Rectal smooth muscle tissue (tissue), 1 donor: Measurements from ENCODE around the gene CEBPE.

Experiments
- H3K27ac ChIP-seq: one replicate; pipeline ENCODE4 v1.7.0; 2013; ENCODE audit warnings: low read depth, low read length, inconsistent platforms
- H3K27me3 ChIP-seq: one replicate; pipeline ENCODE4 v1.7.0; 2013; ENCODE audit warnings: low read length; ENCODE audit not compliant: control insufficient read depth, insufficient read depth
- H3K36me3 ChIP-seq: one replicate; pipeline ENCODE4 v1.7.0; 2013; ENCODE audit warnings: low read length; ENCODE audit not compliant: control insufficient read depth, insufficient read depth
- H3K4me1 ChIP-seq: one replicate; pipeline ENCODE4 v1.7.0; 2013; ENCODE audit warnings: low read length; ENCODE audit not compliant: control insufficient read depth, insufficient read depth
- H3K4me3 ChIP-seq: one replicate; pipeline ENCODE4 v1.7.0; 2013; ENCODE audit warnings: low read length
- H3K9ac ChIP-seq: one replicate; pipeline ENCODE4 v1.7.0; 2013; ENCODE audit warnings: low read length

CEBPE gene

DNA sequence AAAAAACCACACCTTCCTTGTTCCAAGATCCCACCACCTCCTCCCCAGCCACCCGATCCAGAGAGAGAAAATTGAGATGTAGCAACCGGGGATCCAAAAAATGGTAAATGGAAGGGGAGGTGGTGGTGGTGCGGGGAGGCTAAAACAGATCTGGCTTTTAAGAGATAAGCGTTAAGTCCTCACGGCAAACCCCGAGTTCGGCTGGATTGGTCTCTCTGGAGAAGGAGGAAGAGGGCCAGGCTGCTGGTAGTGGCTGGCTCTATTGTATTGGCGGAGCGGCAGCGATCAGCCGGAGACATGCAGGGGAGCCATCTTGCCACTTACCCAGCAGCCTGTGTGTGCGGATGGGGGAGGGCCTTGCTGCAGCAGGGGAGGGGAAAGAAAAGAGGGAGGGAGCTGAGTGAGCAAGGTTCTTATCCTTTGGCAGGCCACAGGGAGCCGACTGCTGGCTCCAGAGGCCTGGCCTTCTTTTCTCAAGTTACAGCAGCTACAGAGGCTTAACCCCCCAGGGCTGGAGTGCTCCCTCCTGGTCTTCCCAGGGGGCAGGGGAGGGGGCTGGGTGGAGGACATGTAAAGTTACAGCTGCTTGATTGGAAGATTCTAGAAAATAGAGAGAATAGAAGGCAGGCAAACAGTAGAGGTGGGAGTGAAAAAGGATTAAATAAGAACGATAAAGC is 47.7 kb downstream of the CEBPE start:
- Histone ChIP-seq H3K4me1 (peaks cover 16% of the 10 kb centered on the region), H3K27ac (peak overlapping the region; percentile 75), H3K9ac (peak overlapping the region; percentile 29), H3K4me3 (peak overlapping the region; percentile 77), H3K36me3 (peaks cover 35% of the 10 kb centered on the region), H3K27me3 (no peaks in the 10 kb centered on the region)

DNA sequence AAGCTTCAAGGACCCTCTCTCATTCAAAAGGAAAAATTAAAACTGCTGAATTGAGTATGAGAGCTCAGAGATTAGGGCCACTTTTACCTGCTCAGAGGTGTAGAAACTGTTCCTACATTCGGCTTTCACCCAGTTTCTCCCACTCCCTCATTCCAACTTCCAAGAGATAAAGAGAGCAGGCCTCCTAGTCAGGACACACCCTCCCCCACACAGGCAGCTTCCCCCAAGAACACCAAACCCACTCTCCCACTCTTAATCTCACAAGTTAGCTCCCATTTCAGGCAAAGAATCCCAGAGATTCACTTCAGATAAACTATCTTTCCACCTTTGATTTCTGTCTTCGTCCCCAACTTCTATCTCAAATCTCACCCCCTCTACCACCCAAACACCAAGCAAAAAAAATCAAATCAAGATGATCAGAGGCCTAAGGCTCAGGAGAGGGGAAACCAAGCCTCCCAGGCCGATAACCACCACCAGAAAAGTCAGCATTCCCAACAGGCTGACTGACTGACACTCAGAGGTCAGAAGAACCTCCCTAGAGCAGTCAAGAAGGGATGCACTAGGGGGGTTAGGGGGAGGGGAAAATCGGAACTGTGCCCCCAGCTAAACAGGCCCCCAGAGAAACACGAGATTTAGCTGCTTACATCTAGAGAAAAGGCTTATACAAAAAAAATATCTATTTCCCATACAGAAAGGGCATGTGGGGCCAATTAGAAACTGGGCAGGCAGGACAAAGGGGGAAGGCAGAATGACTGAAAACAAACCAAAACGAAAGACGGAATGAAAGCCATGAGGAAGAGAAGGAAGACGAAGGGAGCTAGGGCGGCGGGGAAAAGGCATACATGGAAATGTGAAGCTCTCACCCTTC is 48.6 kb downstream of the CEBPE start:
- Histone ChIP-seq H3K4me1 (peaks cover 16% of the 10 kb centered on the region), H3K27ac (peak overlapping the region; percentile 75), H3K36me3 (peaks cover 37% of the 10 kb centered on the region), H3K27me3 (no peaks in the 10 kb centered on the region), H3K4me3 (peak overlapping the region; percentile 77), H3K9ac (no peak overlapping the region)

DNA sequence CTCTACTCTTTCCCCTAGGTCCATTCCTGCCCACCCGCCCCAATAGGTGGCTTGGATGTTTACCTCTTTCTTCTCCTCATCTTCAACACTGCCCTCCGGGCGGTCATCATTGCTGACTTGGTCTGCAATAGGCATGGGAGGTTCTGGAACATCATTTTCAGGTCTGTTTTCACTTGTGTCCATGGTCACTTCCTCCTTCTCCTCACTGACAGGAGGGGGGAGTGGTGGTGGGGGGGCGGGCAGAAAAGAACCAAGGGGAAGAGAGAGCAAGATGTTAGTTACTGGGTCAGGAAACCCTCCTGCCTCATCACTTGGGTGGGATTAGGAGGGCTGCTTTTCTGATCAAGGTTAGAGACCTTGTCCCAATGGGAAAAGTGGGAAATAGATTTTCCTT is 49.6 kb downstream of the CEBPE start:
- H3K36me3 ChIP-seq, result peaks cover 34% of the 10 kb centered on the region
- H3K4me1 ChIP-seq, result peaks cover 16% of the 10 kb centered on the region
- H3K4me3 ChIP-seq, result no peak overlapping the region
- H3K9ac ChIP-seq, result no peak overlapping the region
- H3K27me3 ChIP-seq, result no peaks in the 10 kb centered on the region
- no peak overlapping the region for H3K27ac ChIP-seq

DNA sequence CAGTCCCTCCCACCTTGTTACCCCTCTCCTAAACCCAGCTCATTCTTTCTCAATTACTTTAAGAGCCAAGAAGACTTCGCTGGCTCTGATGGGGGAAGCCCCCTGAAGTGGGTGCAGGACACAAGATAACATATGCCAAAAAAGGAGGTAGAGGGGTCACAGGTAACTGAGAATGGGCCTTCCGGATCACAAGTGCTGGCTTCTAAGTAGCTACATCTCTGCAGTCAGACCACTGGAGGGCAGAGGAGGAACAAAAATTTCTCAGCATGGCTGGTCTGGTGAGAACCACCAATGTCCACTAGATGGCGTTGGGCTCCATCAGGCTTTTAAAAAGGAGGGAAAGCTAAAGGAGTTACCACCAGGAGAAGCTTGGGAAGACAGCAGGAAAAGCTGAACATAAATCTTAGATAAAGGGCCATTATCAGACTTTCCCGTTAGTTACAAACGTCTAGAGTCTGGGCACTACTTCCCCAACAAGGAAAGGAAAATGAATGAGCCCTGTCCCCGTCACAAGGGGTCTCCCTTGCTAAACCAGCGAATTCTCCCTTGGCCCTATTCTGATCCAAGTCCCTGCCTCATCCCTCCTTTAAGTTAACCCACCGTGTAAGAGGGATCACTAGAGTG is 50.2 kb downstream of the CEBPE start:
- Histone ChIP-seq H3K9ac (no peak overlapping the region), H3K27ac (no peak overlapping the region), H3K4me1 (peaks cover 16% of the 10 kb centered on the region), H3K36me3 (peaks cover 39% of the 10 kb centered on the region), H3K27me3 (no peaks in the 10 kb centered on the region), H3K4me3 (no peak overlapping the region)

DNA sequence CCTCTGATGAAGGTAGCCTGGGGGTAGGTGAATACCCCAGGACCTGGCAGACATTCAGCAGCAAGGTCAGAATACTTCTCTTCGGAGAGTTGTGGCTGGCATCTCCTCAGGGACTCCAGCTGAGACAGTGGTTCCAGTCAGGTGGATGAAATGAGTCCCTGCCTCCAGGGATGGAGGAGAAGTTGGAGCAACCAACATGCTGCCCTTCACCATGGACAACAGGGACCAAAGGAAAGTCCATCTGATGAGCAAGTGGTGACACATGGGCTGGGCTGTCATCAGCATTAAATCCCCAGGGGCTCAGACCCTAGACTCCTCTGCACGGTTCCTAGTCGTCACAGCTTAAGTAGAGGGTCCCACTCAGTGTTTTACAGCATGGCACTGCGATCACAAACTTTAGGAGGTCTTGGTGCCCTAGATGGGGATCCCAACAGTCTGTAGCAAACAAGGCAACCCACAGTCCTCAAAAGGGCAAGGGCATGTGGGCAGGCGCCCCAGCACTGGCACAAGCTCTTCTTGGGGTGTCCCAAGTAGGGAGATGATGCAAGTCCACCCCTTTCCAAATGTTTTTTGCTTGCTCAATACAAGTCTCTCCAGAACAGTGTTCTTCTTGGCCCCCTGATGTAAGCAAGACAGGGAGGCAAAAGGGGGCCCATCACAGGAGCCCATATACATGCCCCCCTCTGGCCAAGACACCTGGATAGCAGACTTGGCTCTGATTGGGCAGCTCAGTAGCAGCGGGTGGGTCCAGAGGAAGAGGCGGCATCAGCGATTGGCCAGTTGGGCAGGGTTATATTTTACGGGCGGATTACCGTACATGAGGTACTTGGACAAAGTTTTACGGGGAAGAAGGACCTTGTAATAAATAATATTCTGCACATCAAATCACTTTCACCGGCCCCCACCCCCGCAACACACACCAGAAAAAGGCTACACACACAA is 50.9 kb downstream of the CEBPE start:
- Histone ChIP-seq H3K27ac (no peak overlapping the region), H3K27me3 (no peaks in the 10 kb centered on the region), H3K4me1 (peaks cover 16% of the 10 kb centered on the region), H3K9ac (no peak overlapping the region), H3K36me3 (peaks cover 46% of the 10 kb centered on the region), H3K4me3 (no peak overlapping the region)
